ENCODE data around the gene PPT2.
A peak's percentile ranks its signal among the peaks of the same experiment; 100 is the strongest.
"Not testable (repeated sequence)": the region's sequence is repeated elsewhere in the genome, so short reads cannot be mapped to it uniquely, and the experiment has no call there.

Gene PPT2

DNA sequence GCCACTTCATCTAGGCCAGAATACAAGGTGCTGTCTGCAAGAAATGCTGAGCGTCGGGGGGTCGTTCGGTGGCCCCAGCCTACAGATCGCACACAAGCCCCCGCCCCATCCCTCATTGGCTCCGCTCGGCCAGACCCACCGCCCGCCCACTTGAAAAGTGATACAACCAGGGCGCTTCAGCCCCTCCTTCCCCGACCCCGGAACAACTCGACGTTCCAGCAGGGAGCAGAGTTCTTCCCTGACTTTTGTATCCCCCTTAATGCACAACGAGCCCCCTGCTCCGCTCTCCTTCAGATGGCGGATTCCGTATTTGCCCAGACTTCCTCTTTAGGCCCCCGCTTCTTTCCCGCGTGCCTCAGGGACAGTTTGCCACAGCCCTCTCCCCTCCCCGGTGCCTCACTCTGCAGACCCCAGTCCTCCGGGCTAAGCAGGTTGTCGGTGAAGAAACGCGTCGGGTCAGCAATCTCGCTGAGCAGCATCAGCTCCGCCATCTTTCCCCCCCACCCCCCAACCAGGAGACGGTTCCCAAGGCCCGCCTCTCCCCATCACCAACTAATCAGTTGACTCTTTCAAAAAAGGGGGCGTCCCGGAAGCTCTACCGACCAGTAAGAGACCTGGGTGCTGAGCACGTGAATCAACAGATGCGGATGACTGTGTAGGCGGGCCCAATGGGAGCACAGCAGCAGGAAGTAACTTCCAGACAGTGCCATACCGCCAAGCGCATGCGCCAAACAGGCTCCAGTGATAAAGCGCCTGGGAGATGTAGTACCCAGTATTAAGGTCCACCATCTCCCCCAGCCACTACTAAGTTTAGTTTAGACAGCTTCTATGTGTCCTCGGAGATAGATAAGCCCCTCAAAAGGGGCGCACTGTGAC, 26.0 kb upstream of the PPT2 start, which contains the start of gene ATF6B:
Gene ATF6B, minus strand, starts transcription at position 530 of the 876 bp plus-strand sequence. Its CDS starts 39 bp downstream, at position 491.
- peak; percentile 99 for DNase-seq

GRCh38 chr6:32128751-32129296, 25.1 kb upstream of the PPT2 start:
- peak; percentile 29 for DNase-seq

GRCh38 chr6:32129297-32130088, 24.4 kb upstream of the PPT2 start:
- DNase-seq: peak; percentile 38

DNA sequence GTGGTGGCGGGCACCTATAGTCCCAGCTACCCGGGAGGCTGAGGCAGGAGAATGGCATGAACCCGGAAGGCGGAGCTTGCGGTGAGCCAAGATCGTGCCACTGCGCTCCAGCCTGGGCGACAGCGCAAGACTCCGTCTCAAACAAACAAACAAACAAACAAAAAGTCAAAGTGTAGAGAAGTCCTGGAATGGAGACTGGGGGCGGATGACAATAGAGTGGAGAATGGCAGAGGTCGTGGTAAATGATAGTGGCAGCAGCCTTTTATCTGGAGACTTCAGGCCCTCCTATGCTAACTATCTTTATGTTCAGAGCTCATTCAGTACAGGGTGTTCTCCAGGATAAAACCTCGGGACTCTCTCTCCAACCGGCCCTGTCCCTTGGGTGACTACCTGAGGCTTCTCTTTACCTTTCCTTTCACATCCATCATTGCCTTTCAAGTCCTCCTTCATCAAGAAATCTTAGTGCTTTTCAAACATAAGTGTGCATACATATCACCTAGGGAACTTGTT, 22.4 kb upstream of the PPT2 start:
- DNase-seq: no peak

DNA sequence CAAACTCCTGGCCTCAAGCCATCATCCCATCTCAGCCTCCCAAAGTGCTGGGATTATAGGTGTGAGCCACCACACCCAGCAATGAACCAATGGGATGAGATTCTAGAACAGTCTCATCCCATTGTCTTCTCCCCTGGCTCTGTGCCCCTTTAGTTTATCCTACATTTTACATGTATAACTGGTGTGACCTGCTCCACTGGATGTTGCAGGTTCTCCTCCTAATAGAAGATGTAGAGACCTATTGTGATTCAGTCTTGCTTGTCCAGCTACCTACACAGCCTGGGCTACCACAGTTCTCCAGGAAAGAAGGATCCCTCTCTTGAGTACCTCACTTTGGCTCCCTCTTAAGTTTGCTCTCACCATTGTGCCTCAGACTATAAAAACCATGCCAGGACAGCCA, 21.8 kb upstream of the PPT2 start:
- no peak for DNase-seq

GRCh38 chr6:32133786-32134185, 20.2 kb upstream of the PPT2 start:
- no peak for DNase-seq

- DNase-seq: no peak
Measured at GRCh38 chr6:32137454-32137853, 16.5 kb upstream of the PPT2 start.

DNA sequence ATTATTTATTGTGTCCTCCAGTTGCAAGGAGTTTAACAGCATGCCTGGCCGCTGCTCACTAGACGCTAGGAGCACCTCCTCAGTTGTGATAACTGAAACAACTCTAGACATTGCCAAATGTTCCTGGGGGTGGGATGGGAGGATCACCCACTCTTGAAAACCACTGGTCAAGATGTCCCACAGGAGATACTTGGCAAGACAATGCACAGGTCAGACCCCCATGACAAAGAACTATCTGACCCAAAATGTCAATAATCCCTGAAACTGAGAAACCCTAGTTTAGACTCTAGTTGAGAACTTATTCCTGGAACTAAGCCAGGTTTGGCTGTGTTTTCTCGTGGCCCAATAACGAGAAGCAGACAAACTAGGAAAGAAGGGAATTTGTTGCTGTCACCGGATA, 14.4 kb upstream of the PPT2 start:
- no peak for DNase-seq

GRCh38 chr6:32140420-32141046, 13.4 kb upstream of the PPT2 start:
- no peak for DNase-seq

- DNase-seq: not testable (repeated sequence)
Measured at GRCh38 chr6:32144238-32144637, 9.7 kb upstream of the PPT2 start.

DNA sequence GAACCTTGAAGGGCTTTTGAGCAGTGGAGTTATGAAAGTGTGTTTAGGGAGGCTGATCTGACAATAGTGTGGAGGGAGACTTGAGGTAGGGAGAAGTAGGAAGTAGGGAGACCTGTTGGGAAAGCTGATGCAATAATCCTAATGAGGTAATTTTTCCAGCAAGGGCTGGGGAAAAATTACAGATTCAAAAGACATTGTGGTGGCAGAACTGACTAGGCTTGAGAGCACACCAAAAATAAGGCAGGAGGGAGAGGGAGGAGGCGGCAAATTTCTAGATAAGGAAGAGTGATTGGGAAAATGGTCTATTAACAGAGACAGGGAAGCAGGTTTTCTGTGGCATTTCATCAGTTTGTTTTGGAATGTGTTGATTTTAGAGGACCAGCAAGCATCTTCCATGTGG, 7.7 kb upstream of the PPT2 start:
- DNase-seq: no peak

GRCh38 chr6:32146687-32147086, 7.3 kb upstream of the PPT2 start:
- DNase-seq: no peak

GRCh38 chr6:32147401-32148132, 6.4 kb upstream of the PPT2 start:
- no peak for DNase-seq

- peak; percentile 84 for DNase-seq
Measured at GRCh38 chr6:32148289-32149091, 5.5 kb upstream of the PPT2 start.

- DNase-seq: no peak
Measured at GRCh38 chr6:32149092-32149755, 4.7 kb upstream of the PPT2 start.

DNA sequence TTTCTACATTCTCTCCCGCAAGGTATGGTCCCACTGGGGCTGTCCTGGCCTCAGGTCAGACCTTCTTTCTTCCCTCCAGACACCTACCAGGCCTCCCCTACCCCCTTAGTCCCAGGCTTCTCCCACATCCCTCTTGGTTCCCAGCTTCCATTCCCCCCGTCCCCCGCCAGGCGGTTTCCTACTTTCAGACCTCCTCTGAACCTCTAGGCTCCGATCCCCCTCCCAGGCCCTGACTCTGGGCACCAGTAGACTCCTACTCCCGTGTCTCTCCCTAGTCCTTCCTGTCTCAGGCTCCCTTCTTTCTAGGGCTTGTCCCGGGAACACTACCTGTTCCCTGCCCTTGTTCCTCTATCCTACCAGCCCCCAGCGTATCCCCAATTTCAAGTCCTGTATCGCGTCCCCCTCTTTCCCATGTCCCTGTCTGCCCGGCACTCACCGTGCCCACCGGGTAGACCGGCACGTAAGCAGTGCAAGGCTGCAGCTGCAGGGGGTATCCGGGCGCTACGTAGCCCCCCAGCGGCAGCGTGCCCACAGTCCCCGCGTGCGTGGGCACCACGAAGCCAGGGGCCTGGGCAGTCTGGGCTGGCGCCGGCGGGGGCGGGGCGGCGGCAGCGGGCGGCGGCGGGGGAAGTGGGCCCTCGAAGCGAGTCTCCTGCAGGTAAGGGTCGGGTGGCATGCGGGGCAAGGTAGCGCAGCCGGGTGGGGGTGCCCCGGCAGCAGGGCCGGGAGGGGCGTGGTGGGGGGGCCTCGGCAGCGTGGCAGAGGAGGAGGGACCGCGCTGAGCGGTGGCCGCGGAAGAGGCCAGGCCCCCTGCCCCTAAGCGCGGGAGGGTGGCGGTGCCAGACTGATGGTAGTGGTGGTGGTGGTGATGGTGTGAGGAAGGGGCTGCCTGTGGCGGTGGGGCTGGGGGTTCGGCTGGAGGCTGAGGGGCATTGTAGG, 3.7 kb upstream of the PPT2 start:
- DNase-seq: no peak

- no peak for DNase-seq
Measured at GRCh38 chr6:32151181-32151862, 2.6 kb upstream of the PPT2 start.

DNA sequence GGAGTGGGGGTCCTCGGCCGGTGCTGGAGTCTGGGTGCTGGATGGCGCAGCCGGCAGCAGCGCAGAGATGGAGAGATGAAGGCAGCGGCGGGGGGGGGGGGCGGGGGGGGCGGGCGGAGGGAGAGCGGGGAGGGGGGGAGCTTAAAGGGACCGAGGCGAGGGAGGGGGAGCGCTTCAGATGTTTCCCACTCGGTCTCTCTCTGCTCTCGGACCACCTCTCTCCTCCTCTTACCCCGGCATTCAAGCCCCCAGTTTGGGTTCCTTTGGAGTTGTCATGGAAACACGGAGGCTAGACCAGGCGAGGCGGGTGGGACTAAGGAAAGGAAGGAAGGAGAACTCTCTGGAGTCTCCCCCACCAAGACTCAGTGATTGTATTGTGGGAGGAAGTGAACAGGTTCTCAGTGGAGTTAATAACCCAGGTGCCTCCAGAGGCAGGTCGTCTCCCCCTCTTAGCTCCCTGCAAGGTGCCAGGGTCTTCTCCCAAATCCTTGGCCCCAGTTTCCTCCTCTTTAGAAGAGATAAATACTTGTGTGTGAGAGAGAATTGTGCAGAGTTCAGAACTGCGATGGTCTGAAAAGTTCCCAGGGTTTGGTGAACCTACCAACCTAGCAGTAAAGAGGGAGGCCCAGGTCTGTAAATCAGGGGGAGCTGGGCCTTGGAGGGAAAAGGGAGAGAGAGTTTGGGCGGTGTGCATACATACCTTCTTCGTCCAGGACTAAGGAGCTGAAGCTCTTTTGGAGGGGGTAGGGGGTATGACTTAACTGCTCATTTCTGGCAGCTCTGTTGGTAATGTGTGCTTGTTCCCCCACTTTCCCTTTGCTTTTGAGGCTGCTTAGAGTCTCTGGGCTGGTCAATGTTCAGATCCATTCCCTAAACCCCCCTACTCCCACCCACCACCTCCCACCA, 1.8 kb upstream of the PPT2 start, which contains the start of gene PRRT1:
Gene PRRT1, minus strand, starts transcription at position 77 of the 906 bp plus-strand sequence. CDS start 112 bp downstream, outside the sequence.
- DNase-seq: no peak
